Activated naive CD4-positive, alpha-beta T cell treated with anti-CD3 and anti-CD28 coated beads, Interleukin-2, amount 10 ng/mL, durations not matched to agents 7 days and 5 days (primary cell): ENCODE measurements around the gene KRT82.

Experiments used
- CTCF ChIA-PET: fragments of 350-600 bp; sonication (Branson Sonifier 250); formaldehyde crosslinking; loops from one replicate; lab custom pipeline; 2021; ENCODE audit warnings: antibody characterized with exemption; lab: Charles Lee
- DNase-seq: peaks from one replicate; pipeline ENCODE4 v3.0.0-alpha.2; 2020
- H3K27ac Mint-ChIP-seq: one replicate; pipeline ENCODE4 v1.8.0; 2021; ENCODE audit warnings: mild to moderate bottlenecking, moderate library complexity, mixed read lengths
- H3K27me3 Mint-ChIP-seq: one replicate; pipeline ENCODE4 v1.8.0; 2021; ENCODE audit warnings: mild to moderate bottlenecking, mixed read lengths
- H3K36me3 Mint-ChIP-seq: one replicate; pipeline ENCODE4 v1.8.0; 2021; ENCODE audit warnings: mixed read lengths
- H3K4me1 Mint-ChIP-seq: one replicate; pipeline ENCODE4 v1.8.0; 2021; ENCODE audit warnings: mixed read lengths
- H3K4me3 Mint-ChIP-seq: one replicate; pipeline ENCODE4 v1.8.0; 2021; ENCODE audit warnings: mild to moderate bottlenecking, moderate library complexity, mixed read lengths
- H3K9me3 Mint-ChIP-seq: one replicate; pipeline ENCODE4 v1.8.0; 2021; ENCODE audit warnings: mixed read lengths

The KRT82 gene

DNA sequence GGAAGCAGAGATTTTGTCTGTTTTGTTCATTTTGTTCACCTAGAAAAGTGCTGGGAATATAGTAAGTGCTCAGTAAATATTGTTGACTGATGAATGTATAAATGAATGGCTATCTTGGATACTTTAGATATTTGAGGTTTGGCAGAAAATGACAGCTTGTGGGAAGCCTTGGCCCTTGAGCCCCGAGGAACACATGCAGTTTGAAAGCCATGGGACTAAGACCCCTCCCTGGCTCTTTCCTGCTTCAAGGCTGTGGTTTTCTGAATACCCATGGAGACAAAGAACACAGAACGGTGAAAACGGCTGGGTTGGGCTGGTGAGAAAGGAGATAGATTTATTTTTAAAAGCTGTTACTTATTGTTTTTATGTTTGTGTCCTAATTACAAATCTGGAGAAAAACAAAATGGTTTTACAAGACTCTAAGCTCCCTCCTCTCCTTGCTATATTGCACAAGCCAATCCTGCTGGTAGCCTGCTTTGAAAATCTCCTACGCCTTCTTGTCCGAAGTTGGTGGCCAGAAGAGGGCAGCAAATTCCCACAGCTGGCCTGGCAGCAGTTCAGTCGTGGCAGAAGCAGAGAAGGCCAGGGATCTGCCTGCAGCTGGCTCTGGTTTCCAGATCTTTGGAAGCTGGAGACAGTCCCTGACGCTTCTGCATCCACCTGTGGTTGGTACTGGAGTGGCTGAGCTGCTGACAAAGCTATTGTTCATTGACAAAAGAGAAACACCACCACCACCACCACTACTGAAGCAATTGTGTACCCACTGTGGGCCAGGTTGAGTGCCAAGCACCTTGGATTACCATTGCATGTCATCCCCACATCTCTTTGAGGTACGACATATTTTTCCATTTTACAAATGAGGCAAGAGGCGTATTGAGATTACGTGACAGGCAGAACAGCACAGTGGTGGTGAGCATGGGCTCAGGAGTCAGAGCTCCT lies 33.6 kb downstream of the KRT82 start:
- no peaks in the 10 kb centered on the region for H3K4me1 Mint-ChIP-seq
- H3K4me3 Mint-ChIP-seq: no peak overlapping the region
- H3K27me3 Mint-ChIP-seq: peaks cover 56% of the 10 kb centered on the region
- CTCF ChIA-PET: interaction anchor here (0.8 to 6.3 kb wide), 21 partner anchors 9 to 506 kb away, joined by 3 to 42 read pairs (median 4); no protein-coding TSS in a partner anchor
- no peaks in the 10 kb centered on the region for H3K36me3 Mint-ChIP-seq
- H3K9me3 Mint-ChIP-seq: peaks cover 3% of the 10 kb centered on the region
- peak; percentile 77 for DNase-seq
- no peak overlapping the region for H3K27ac Mint-ChIP-seq

DNA sequence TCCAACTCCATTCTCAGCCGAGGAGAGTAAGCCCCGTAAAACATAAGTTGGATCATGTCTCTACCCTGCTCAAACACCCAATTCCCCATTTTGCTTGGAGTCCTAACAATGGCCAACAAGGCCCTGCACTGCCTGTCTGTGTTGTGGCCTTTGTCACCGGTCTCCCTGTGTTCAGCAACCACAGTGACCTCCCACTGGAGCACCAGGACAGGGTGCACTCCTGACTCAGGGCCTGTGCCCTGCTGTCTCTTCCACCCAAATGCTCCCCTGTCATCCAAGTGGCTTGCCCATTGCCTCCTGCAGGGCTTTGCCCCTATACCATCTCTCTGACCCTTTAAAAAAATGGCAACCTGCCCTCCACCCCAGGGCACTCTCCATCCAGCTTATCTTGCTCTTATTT lies 34.4 kb downstream of the KRT82 start:
- no peak overlapping the region for H3K27ac Mint-ChIP-seq
- CTCF ChIA-PET: interaction anchor here (1.5 to 6.3 kb wide), 6 partner anchors 10 to 609 kb away, joined by 4 to 42 read pairs (median 9); no protein-coding TSS in a partner anchor
- H3K4me1 Mint-ChIP-seq: no peaks in the 10 kb centered on the region
- peaks cover 3% of the 10 kb centered on the region for H3K9me3 Mint-ChIP-seq
- DNase-seq: no peak
- no peaks in the 10 kb centered on the region for H3K36me3 Mint-ChIP-seq
- peaks cover 58% of the 10 kb centered on the region for H3K27me3 Mint-ChIP-seq
- H3K4me3 Mint-ChIP-seq: no peak overlapping the region

DNA sequence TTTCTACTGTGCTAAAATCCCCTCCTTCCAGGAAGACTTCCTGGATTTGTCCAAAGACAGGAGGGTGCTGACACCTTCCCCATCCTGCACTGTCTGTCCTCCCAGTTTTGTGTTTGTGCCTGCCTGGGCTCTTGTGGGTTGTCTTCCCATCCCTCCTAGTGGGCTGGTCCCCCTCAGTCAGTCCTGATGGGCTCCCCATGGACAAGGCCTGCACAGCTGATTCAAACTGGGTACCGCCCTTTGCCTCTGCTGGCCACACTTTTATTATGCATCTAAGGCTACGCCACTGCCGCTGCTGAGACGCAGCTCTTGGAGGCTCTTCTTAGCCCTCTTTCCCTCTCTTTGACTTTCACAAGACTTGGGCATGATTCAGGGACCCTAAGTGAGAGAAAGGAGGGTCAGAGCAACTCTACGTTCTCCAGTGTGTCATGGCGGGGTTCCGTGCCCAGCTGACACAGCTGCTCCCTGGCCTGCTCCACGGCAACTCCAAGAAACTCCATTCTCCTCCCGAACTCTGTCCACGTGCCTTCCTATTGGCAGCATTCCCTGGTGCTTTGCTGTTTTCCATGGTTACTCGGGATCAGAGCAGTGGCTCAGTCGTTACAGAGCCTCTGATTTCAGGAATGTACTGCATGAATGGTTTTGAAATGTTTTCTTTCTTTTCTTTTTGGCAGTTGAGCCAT lies 35.1 kb downstream of the KRT82 start:
- CTCF ChIA-PET: interaction anchor here (1.5 to 6.3 kb wide), 4 partner anchors 10 to 610 kb away, joined by 4 to 42 read pairs (median 17); no protein-coding TSS in a partner anchor
- H3K36me3 Mint-ChIP-seq: no peaks in the 10 kb centered on the region
- peaks cover 3% of the 10 kb centered on the region for H3K9me3 Mint-ChIP-seq
- H3K4me1 Mint-ChIP-seq: no peaks in the 10 kb centered on the region
- H3K27ac Mint-ChIP-seq: no peak overlapping the region
- DNase-seq: no peak
- H3K4me3 Mint-ChIP-seq: no peak overlapping the region
- peaks cover 54% of the 10 kb centered on the region for H3K27me3 Mint-ChIP-seq

DNA sequence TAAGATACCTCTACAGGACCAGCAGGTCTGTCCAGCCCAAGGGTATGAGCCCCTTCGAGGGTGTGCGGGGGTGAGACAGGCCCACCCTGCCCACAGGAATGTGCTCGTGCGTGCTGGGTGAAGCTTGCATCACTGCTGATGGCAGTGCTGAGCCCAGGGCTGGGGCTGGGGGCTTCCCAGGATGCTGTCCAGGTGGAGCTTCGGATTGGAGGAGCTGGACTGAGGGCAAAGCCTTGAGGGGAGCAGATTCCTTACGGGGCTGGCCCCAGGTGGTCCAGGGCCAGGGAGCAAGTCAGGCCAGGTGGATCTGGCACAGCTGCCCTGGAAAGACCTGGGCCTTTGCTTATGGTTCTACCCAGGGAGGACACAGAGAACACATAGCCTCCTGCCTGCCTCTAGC lies 36.3 kb downstream of the KRT82 start:
- no peaks in the 10 kb centered on the region for H3K4me1 Mint-ChIP-seq
- H3K9me3 Mint-ChIP-seq: peaks cover 3% of the 10 kb centered on the region
- DNase-seq: no peak
- no peak overlapping the region for H3K27ac Mint-ChIP-seq
- CTCF ChIA-PET: interaction anchor here (1.3 to 6.3 kb wide), 5 partner anchors 8 to 617 kb away, joined by 3 to 29 read pairs (median 4); no protein-coding TSS in a partner anchor
- H3K36me3 Mint-ChIP-seq: no peaks in the 10 kb centered on the region
- peaks cover 57% of the 10 kb centered on the region for H3K27me3 Mint-ChIP-seq
- H3K4me3 Mint-ChIP-seq: no peak overlapping the region

DNA sequence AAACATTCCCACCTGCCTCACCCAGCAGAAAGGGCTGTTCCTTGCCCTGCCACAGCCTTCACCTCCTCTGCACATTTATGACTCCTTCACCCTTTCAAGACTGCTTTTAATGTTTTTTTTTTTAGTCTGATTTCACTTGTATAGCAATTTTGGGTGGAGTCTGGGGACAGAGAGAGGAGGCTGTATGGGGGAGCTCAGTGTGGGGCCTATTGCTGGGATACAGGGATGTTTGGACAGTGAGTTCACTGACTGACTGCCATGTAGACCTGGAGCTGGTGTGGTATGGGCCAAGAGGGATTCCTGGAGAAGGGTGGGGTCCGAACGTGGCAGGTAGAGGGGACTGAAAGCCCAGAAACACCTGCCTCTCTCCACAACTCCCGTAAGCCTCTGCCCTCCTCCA lies 36.9 kb downstream of the KRT82 start:
- peaks cover 3% of the 10 kb centered on the region for H3K9me3 Mint-ChIP-seq
- H3K4me3 Mint-ChIP-seq: no peak overlapping the region
- H3K27me3 Mint-ChIP-seq: peaks cover 60% of the 10 kb centered on the region
- DNase-seq: no peak
- H3K4me1 Mint-ChIP-seq: no peaks in the 10 kb centered on the region
- H3K27ac Mint-ChIP-seq: no peak overlapping the region
- no peaks in the 10 kb centered on the region for H3K36me3 Mint-ChIP-seq
- CTCF ChIA-PET: interaction anchor here (1.3 to 6.3 kb wide), 6 partner anchors 8 to 617 kb away, joined by 3 to 29 read pairs (median 4); no protein-coding TSS in a partner anchor

DNA sequence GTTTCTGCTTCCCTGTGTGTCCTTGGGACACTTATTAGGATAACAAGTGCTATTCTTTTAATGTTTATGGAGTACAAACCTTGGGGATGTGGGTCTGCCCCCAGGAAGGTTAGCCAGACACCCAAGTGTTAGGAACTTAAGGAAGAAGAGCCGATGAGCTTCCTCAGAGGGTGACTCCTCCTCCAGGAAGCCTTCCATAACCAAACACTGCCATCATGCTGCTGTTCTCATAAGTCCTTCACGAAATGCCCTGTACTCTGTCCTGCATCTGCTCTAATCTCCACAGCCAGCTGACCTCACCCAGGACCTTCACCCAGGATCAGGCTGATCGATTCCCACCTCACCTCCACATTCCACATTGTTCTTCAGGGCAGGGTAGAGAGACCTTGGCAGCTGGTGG lies 37.6 kb downstream of the KRT82 start:
- Mint-ChIP-seq H3K4me1 (no peaks in the 10 kb centered on the region), H3K27ac (no peak overlapping the region), H3K9me3 (no peaks in the 10 kb centered on the region), H3K27me3 (peaks cover 60% of the 10 kb centered on the region), H3K4me3 (no peak overlapping the region), H3K36me3 (no peaks in the 10 kb centered on the region)
- CTCF ChIA-PET: interaction anchor here (1.4 to 6.3 kb wide), 4 partner anchors 7 to 511 kb away, joined by 3 to 29 read pairs (median 4); no protein-coding TSS in a partner anchor
- no peak for DNase-seq

DNA sequence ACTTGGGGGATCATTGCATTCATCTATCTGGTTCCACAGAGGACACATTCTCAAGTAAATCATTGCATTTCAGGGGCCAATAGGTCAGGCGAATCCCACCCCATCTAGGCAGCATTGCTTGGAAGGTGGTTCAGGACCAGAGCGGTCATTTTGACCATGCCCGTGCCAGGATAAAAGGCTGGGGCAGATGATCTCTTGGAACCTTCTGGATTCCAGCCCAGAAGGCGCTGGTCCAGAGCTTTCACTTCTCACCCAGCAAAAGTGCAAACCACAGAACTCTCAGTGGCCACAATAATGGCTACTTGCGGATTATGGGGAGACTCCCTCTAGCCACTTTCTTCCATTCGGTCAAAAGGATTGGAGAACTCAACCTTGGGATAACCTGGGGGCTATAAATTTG lies 38.3 kb downstream of the KRT82 start:
- H3K27me3 Mint-ChIP-seq: peaks cover 64% of the 10 kb centered on the region
- H3K4me3 Mint-ChIP-seq: no peak overlapping the region
- no peak overlapping the region for H3K27ac Mint-ChIP-seq
- H3K4me1 Mint-ChIP-seq: no peaks in the 10 kb centered on the region
- CTCF ChIA-PET: interaction anchor here (0.7 to 1.8 kb wide), 4 partner anchors 16 to 510 kb away, joined by 3 to 4 read pairs (median 3); no protein-coding TSS in a partner anchor
- no peak for DNase-seq
- H3K36me3 Mint-ChIP-seq: no peaks in the 10 kb centered on the region
- no peaks in the 10 kb centered on the region for H3K9me3 Mint-ChIP-seq

DNA sequence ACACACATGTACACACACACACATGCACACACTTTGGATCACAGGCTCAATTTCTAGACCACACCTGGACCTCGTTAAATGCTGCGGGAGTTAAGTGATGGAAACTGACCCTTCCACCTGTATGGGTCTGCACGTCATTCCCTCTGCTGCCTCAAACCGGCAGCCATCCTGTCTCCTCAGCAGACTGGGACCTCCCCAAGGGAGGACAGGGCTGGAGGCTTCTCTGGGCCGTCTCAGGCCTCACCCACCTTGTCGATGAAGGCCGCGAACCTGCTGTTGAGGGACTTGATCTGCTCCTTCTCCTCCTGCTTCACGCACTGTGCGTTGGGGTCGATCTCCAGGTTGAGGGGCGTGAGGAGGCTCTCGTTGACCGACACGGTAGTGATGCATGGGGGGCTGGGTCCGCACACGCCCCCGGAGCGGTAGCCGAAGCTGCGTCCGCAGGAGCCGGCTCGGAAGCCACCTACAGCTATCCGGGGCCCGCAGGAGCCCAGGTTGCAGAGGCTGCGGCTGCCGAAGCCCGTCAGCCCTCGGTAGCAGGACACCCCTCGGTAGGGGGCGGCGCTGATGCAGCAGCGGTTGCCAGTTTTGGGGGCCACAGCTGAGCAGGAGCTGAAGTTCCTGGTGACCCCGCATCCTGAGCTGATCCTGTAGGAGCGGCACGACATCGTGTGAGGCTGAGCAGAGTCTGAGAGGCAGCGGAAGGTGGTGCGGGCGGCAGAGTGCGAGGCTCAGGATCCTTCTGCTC lies 39.2 kb downstream of the KRT82 start, which contains the start of gene KRT85:
Gene KRT85, minus strand, starts transcription at position 744 of the 748 bp plus-strand sequence. Its CDS starts 76 bp downstream, at position 668.
- CTCF ChIA-PET: interaction anchor here (0.8 kb wide), 1 partner anchor 17 kb away, joined by 3 read pairs; no protein-coding TSS in a partner anchor
- no peak within 1 kb of the TSS for H3K27ac Mint-ChIP-seq
- no peaks in the 10 kb centered on the region for H3K9me3 Mint-ChIP-seq
- no peaks in the 10 kb centered on the region for H3K36me3 Mint-ChIP-seq
- no peaks in the 10 kb centered on the region for H3K4me1 Mint-ChIP-seq
- DNase-seq: no peak
- peaks cover 61% of the 10 kb centered on the region for H3K27me3 Mint-ChIP-seq
- no peak within 1 kb of the TSS for H3K4me3 Mint-ChIP-seq

DNA sequence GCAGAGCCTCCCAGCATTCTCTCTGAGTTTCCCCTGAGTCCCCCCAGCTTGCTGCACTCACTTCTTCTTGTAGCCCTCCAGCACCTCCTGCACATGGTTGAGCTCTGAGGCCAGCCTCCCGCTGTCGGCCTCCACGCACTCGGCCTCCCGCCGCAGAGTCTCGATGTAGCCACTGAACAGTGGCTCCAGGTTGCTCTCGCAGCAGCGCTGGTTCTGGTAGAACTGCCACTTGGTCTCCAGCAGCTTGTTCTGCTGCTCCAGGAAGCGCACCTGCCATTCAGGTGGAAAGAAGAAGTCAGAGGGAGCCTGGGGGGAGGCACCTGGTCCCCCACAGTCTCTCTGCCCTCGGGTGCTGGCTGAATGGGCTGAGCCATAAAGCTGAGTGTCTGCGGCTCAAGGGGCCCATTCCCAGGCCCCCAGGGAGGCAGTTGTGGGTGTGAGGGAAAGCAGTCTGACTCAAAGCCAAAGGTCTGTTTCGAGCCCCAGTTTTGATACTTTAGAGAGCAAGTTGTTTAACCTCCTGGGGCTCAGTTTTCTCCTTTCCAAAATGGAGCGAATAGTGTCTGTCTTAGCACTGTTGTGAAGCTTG lies 41.1 kb downstream of the KRT82 start:
- Mint-ChIP-seq H3K4me1 (no peaks in the 10 kb centered on the region), H3K27ac (no peak overlapping the region), H3K27me3 (peaks cover 43% of the 10 kb centered on the region), H3K4me3 (no peak overlapping the region), H3K9me3 (no peaks in the 10 kb centered on the region), H3K36me3 (no peaks in the 10 kb centered on the region)
- no peak for DNase-seq
- CTCF ChIA-PET: interaction anchor here (0.7 to 1.0 kb wide), 2 partner anchors 15 to 62 kb away, joined by 3 read pairs; no protein-coding TSS in a partner anchor

DNA sequence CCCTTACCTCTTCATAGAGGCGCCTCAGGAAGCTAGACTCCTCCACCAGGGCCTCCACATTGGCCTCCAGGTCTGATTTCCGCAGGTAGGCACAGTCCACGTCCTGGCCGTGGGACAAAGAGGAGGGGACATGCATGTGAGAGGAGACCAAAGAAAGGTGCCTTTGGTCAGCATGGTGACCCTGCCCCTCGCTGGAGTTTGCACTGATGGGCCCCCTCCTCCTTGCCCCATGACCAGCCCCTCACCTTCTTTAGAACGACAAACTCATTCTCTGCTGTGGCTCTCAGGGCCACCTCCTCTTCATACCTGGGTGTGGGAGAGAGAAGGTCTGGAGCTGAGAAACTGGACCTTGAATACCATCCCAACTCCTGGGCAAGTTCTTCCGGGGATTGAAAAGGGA lies 42.1 kb downstream of the KRT82 start:
- Mint-ChIP-seq H3K36me3 (no peaks in the 10 kb centered on the region), H3K27me3 (peaks cover 34% of the 10 kb centered on the region), H3K4me3 (no peak overlapping the region), H3K9me3 (no peaks in the 10 kb centered on the region), H3K27ac (no peak overlapping the region), H3K4me1 (peaks cover 5% of the 10 kb centered on the region)
- no peak for DNase-seq
- CTCF ChIA-PET: interaction anchor here (1.2 kb wide), 1 partner anchor 16 kb away, joined by 3 read pairs; no protein-coding TSS in a partner anchor

DNA sequence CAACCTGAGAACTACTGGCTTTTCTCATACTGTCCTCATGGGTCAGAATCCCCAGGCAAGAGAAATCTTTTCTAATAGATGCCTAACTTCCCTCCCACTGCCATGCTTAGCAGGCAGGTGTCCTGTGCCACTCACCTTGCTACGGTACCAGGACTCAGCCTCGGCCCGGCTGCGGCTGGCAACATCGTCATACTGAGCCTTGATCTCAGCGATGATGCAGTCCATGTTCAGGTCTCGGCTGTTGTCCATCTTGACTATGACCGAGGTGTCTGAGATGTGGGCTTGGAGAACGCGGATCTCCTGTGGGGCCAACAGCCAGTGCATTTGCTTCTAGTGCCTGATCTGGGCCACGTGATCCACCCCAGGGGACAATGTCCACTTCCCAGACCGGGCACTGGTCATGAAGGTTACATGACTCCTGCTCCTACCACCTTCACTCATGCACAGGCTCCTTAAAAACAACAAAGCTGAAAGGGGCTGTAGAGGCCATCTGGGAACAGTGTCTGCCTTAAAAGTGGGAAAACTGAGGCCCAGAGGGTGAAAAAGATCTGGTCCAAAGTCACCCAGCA lies 42.9 kb downstream of the KRT82 start:
- Mint-ChIP-seq H3K27ac (no peak overlapping the region), H3K36me3 (no peaks in the 10 kb centered on the region), H3K27me3 (peaks cover 26% of the 10 kb centered on the region), H3K4me3 (no peak overlapping the region), H3K9me3 (no peaks in the 10 kb centered on the region), H3K4me1 (peaks cover 12% of the 10 kb centered on the region)
- DNase-seq: no peak
- CTCF ChIA-PET: interaction anchor here (1.2 kb wide), 1 partner anchor 17 kb away, joined by 3 read pairs; no protein-coding TSS in a partner anchor

DNA sequence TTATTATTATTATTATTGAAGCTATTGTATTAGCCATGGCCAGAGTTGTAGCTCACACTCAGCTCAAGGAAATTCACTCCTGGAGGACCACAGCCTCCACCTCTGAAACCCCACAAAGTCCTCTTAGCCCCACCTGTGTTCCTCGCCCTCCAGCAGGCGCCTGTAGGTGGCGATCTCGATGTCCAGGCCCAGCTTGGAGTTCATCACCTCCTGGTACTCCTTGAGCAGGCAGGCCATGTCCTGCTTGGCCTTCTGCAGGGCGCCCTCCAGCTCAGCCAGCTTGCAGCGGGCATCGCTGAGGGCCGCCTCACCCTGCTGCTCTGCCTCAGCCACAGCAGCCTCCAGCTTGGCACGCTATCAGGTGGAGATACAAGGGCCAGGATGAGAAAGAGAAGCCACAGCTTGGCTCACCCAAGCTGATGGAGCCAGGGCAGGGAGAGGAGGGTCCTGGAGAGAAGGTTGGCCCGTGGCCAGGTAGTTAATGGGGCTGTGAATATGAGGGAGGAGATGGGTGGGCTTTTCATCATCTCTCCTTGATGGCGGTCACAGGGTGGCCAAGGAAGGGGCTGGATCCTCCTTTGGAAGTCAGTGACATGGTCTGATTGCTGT lies 43.9 kb downstream of the KRT82 start:
- H3K27ac Mint-ChIP-seq: no peak overlapping the region
- no peak overlapping the region for H3K4me3 Mint-ChIP-seq
- peak; percentile 25 for DNase-seq
- no peaks in the 10 kb centered on the region for H3K9me3 Mint-ChIP-seq
- H3K4me1 Mint-ChIP-seq: peaks cover 12% of the 10 kb centered on the region
- peaks cover 25% of the 10 kb centered on the region for H3K27me3 Mint-ChIP-seq
- CTCF ChIA-PET: interaction anchor here (0.5 to 3.0 kb wide), 11 partner anchors 9 to 517 kb away, joined by 3 to 29 read pairs (median 4); no protein-coding TSS in a partner anchor
- H3K36me3 Mint-ChIP-seq: no peaks in the 10 kb centered on the region
